AG09309 (cell line): ENCODE results near the gene CACNA1A.

Source experiments
- DNase-seq: peaks from one replicate; pipeline ENCODE4 v3.0.0-alpha.2; 2010; ENCODE audit warnings: low read depth
- H3K4me3 ChIP-seq: 2 replicates; pipeline ENCODE4 v1.5.1; 2011; ENCODE audit warnings: mild to moderate bottlenecking, low read depth, low read length, moderate library complexity; ENCODE audit not compliant: control insufficient read depth
- CTCF ChIP-seq: IDR thresholded peaks from 2 replicates; pipeline ENCODE4 v1.5.1; 2011; ENCODE audit warnings: mild to moderate bottlenecking, low read depth, low read length, inconsistent platforms; ENCODE audit not compliant: insufficient read depth, control insufficient read depth; ENCODE audit errors: missing control alignments

CACNA1A gene

GRCh38 chr19:13417054-13417453 lies 89.2 kb downstream of the CACNA1A start:
- TF ChIP-seq CTCF: no peak
- H3K4me3 ChIP-seq: no peak overlapping the region
- DNase-seq: no peak

- TF ChIP-seq CTCF: no peak
- DNase-seq: no peak
- H3K4me3 ChIP-seq: no peak overlapping the region
Measured at GRCh38 chr19:13411899-13412298, 94.4 kb downstream of the CACNA1A start.

- DNase-seq: no peak
- TF ChIP-seq CTCF: no peak
- H3K4me3 ChIP-seq: no peak overlapping the region
Measured at GRCh38 chr19:13410946-13411345, 95.3 kb downstream of the CACNA1A start.

- DNase-seq: no peak
- no peak overlapping the region for H3K4me3 ChIP-seq
Measured at GRCh38 chr19:13408889-13409518, 97.3 kb downstream of the CACNA1A start.

GRCh38 chr19:13404236-13404635 lies 102.0 kb downstream of the CACNA1A start:
- no peak overlapping the region for H3K4me3 ChIP-seq
- no peak for DNase-seq
- TF ChIP-seq CTCF: no peak

More at GRCh38 chr19:13408889-13409518, 97.3 kb downstream of the CACNA1A start:
- no peak for TF ChIP-seq CTCF

GRCh38 chr19:13401388-13401787 lies 104.9 kb downstream of the CACNA1A start:
- DNase-seq: no peak
- no peak overlapping the region for H3K4me3 ChIP-seq
- TF ChIP-seq CTCF: no peak
